Heart right ventricle (tissue), 16 donors: ENCODE results near the gene KDM6A. TPM values are rescaled to one million over a fixed set of nuclear protein-coding genes. Genes with fewer than 3 reads are reported as not detected.

Experiments
- ATAC-seq, 8 donors: fragments of 200-7000 bp; cut with Tn5 transposase; one replicate each; pipeline ENCODE4 v1.9.1; 2020; ENCODE audit warnings: mild to moderate bottlenecking in 8 of 8, moderate library complexity in 8 of 8, moderate number of reproducible peaks in 1 of 8
- DNase-seq, 2 donors: peaks; one replicate each; pipeline ENCODE4 v3.0.0-alpha.2; 2020
- H3K27ac ChIP-seq, 10 donors: fragments of 200-600 bp; sonication (generic) in 2 of 10; one replicate each; pipeline versions ENCODE4 v1.5.0 to v1.8.0; 2020 to 2022; ENCODE audit warnings: mild to moderate bottlenecking in 3 of 10
- H3K27me3 ChIP-seq, 7 donors: fragments of 200-600 bp; one replicate each; pipeline ENCODE4 v1.8.0; 2021 to 2022; ENCODE audit warnings: mild to moderate bottlenecking in 2 of 7
- H3K36me3 ChIP-seq, 9 donors: fragments of 200-600 bp; sonication (generic) in 1 of 9; one replicate each; pipeline versions ENCODE4 v1.5.0 to v1.8.0; 2020 to 2022; ENCODE audit warnings: mild to moderate bottlenecking in 2 of 9
- H3K4me1 ChIP-seq, 9 donors: fragments of 200-600 bp; sonication (generic) in 1 of 9; one replicate each; pipeline versions ENCODE4 v1.5.0 to v1.8.0; 2020 to 2022; ENCODE audit warnings: mild to moderate bottlenecking in 4 of 9
- H3K4me3 ChIP-seq, 10 donors: fragments of 200-600 bp; sonication (generic) in 2 of 10; one replicate each; pipeline versions ENCODE4 v1.5.0 to v1.8.0; 2020 to 2022; ENCODE audit warnings: mild to moderate bottlenecking in 7 of 10, moderate library complexity in 2 of 10
- H3K9me3 ChIP-seq, 11 donors: fragments of 200-600 bp in 10 of 11; sonication (generic) in 2 of 11; one replicate each; pipeline versions ENCODE4 v1.5.0 to v1.8.0; 2013 to 2022; ENCODE audit warnings: mild to moderate bottlenecking in 2 of 11, control low read depth in 1 of 11, moderate library complexity in 1 of 11
- WGBS, 2 donors: extraction: QIAGEN DNeasy Blood & Tissue Kit; methylation state at CpG; one replicate each; pipeline ENCODE4 v1.1.7; 2013; ENCODE audit warnings: inconsistent platforms in 1 of 2; 5-methylcytosine and 5-hydroxymethylcytosine counted together
- intact Hi-C, 10 donors: fragments of 100-400 bp; cut with DNase I; formaldehyde crosslinking; loops; one replicate each; pipeline versions ENCODE4 v1.11.1 to v1.14.2; 2022
- polyA plus RNA-seq, 2 donors: library from polyadenylated mRNA; stranded (reverse); fragments of 200-250 nt; gene quantifications; one replicate each; pipeline ENCODE4 v1.2.3, GENCODE V29; 2013
- total RNA-seq, 10 donors: library from RNA; stranded (reverse); fragmentation: NEBNext Ultra II Directional in 3 of 10; extraction: Animal tissue kit (Norgen Biotek cat#: 25700) in 3 of 10; gene quantifications; one replicate each; pipeline versions ENCODE4 v1.2.1 to v1.2.4, GENCODE V29; 2021 to 2023
- TF ChIP-seq, protein P1 (sequence below), 9 donors: fragments of 200-600 bp; sonication (generic) in 2 of 9; IDR thresholded peaks; one replicate each; pipeline versions ENCODE4 v1.5.0 to v1.8.0; 2021 to 2022; ENCODE audit warnings: antibody characterized with exemption in 9 of 9, mild to moderate bottlenecking in 5 of 9, moderate library complexity in 1 of 9
- donor health status: Arrhythmogenic right ventricular cardiomyopathy.
- donor health status: ischemic (EF 13 %, LVEDD 7.1; RV severe dilation, severe dysfunction).
- donor health status: healthy with polysubstance abuse.
- donor health status: DM: no; HTN: yes; CAD: no.
- donor health status: DM: no; HTN: no; CAD: no.
- donor health status: ischemic (EF 25% LVEDD 6.9; RV normal size, moderate dysfunction).
- donor health status: ischemic (EF 25% LVEDD 5.7; RV mildly dilated, moderate dysfunction).
- donor health status: healthy.
- donor health status: DM: yes; HTN: yes; CAD: no.
- donor health status: Ischemic cardiomyopathy.
- donor health status: ischemic (EF 35%, LVEDD 5.7; RV mildly dilated, moderate dysfunction).
- donor health status: nonischemic (EF 11% LVEDD 7.7; RV severe dilation, severe dysfunction).
- donor health status: DM: yes; HTN: yes; CAD: no.
- donor health status: PGD.
- donor health status: ischemic (EF 29% LVEDD 5.4; RV normal size, mild dysfunction).
- donor health status: nonischemic (EF 23%, LVEDD 6.1; RV moderate dilation, normal function).

KDM6A gene
- total and polyA plus RNA-seq, 12 donors, result 3.8 to 21.2 (median 11.8) TPM

DNA sequence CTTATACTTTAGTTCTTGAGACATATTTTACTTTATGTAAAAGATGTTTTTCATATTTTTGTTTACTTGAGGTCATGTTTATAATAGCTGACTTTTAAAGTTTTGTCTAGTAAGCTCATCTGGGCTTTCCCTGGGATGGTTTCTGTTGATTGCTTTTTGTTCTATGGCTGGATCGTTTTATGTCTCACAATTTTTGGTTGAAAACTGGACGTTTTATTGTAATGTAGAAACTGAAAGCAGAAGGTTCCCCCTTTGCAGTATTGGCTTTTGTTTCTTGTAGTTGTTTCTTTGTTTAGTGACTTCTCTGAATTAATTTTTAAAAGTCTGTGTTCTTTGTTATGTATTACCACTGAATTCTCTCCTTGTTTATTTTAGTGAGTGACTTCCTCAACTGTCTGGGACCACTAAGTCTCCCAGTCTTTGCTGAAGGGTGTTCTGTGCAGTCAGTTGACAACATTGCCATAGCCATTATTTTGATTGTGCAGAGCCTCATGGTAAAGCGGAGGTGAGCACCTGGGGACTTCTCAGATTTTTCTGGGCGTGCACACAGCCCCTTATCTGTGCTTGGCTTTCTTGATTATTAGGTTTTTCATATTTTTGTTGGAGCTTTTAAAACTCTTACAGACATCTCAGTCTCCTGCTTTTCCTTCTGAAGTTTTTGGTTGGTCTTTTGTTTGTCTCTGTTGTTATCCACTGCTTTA lies 31.0 kb downstream of the KDM6A start:
- Histone ChIP-seq H3K4me1 (peaks cover 0 to 78% (median 36%) of the 10 kb centered on the region in 9 donors), H3K4me3 (no peak overlapping the region), H3K36me3 (no peaks in the 10 kb centered on the region), H3K9me3 (peaks cover 0 to 12% (median 6%) of the 10 kb centered on the region in 11 donors), H3K27me3 (no peaks in the 10 kb centered on the region), H3K27ac (peak overlapping the region in 1 of 10 donors; percentile 9)
- ATAC-seq, result no peak
- TF ChIP-seq, protein P1, sequence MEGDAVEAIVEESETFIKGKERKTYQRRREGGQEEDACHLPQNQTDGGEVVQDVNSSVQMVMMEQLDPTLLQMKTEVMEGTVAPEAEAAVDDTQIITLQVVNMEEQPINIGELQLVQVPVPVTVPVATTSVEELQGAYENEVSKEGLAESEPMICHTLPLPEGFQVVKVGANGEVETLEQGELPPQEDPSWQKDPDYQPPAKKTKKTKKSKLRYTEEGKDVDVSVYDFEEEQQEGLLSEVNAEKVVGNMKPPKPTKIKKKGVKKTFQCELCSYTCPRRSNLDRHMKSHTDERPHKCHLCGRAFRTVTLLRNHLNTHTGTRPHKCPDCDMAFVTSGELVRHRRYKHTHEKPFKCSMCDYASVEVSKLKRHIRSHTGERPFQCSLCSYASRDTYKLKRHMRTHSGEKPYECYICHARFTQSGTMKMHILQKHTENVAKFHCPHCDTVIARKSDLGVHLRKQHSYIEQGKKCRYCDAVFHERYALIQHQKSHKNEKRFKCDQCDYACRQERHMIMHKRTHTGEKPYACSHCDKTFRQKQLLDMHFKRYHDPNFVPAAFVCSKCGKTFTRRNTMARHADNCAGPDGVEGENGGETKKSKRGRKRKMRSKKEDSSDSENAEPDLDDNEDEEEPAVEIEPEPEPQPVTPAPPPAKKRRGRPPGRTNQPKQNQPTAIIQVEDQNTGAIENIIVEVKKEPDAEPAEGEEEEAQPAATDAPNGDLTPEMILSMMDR (IDR thresholded peaks at IDR 0.05), result no peak
- 66 to 78% methylated on average over 4 of the region's 4 CpGs for WGBS, 2 donors
- no peak for DNase-seq
- intact Hi-C loops, result no loop called here

GRCh38 chrX:44904542-44905115 lies 31.6 kb downstream of the KDM6A start:
- no peak for DNase-seq
- H3K4me1 ChIP-seq, result peaks cover 0 to 79% (median 31%) of the 10 kb centered on the region in 9 donors
- H3K36me3 ChIP-seq, result no peaks in the 10 kb centered on the region
- TF ChIP-seq, protein P1 (IDR thresholded peaks at IDR 0.05), result peak in 1 of 9 donors; percentile 17
- peaks cover 0 to 12% (median 6%) of the 10 kb centered on the region in 11 donors for H3K9me3 ChIP-seq
- no peaks in the 10 kb centered on the region for H3K27me3 ChIP-seq
- no peak overlapping the region for H3K4me3 ChIP-seq
- 52 to 65% methylated on average over 4 of the region's 4 CpGs for WGBS, 2 donors
- no peak for ATAC-seq
- intact Hi-C loops, result no loop called here
- H3K27ac ChIP-seq, result no peak overlapping the region

GRCh38 chrX:44906041-44906440 lies 33.1 kb downstream of the KDM6A start:
- no peaks in the 10 kb centered on the region for H3K36me3 ChIP-seq
- WGBS, 2 donors, result 91 to 94% methylated on average over 3 of the region's 3 CpGs
- intact Hi-C loops, result no loop called here
- TF ChIP-seq, protein P1 (IDR thresholded peaks at IDR 0.05), result no peak
- no peak overlapping the region for H3K4me3 ChIP-seq
- no peak overlapping the region for H3K27ac ChIP-seq
- no peaks in the 10 kb centered on the region for H3K27me3 ChIP-seq
- peaks cover 0 to 12% (median 6%) of the 10 kb centered on the region in 11 donors for H3K9me3 ChIP-seq
- H3K4me1 ChIP-seq, result peaks cover 0 to 71% (median 22%) of the 10 kb centered on the region in 9 donors
- ATAC-seq (no peak), DNase-seq (no peak)

- WGBS, 2 donors, result 96 to 97% methylated on average over 6 of the region's 6 CpGs
- intact Hi-C loops, result no loop called here
- Histone ChIP-seq H3K4me3 (no peak overlapping the region), H3K4me1 (peaks cover 0 to 71% (median 22%) of the 10 kb centered on the region in 9 donors), H3K9me3 (peaks cover 0 to 12% (median 6%) of the 10 kb centered on the region in 11 donors), H3K27me3 (no peaks in the 10 kb centered on the region), H3K36me3 (no peaks in the 10 kb centered on the region), H3K27ac (no peak overlapping the region)
- ATAC-seq (no peak), DNase-seq (no peak)
- TF ChIP-seq, protein P1 (IDR thresholded peaks at IDR 0.05), result no peak
Observed at GRCh38 chrX:44906542-44906941, 33.6 kb downstream of the KDM6A start.
